ENCODE results near the gene MYH14. TPM values are rescaled to one million over a fixed set of nuclear protein-coding genes. Genes with fewer than 3 reads are reported as not detected.

Gene MYH14
- polyA plus RNA-seq, 1 of the 3 experiments (the other 2 are of a cell fraction), result 0.02 TPM

GRCh38 chr19:50356691-50357177 is 153.3 kb downstream of the MYH14 start:
- Histone ChIP-seq H3K27ac (ENCODE audit: low read depth in 2 of 2, low read length in 1 of 2) (no peak overlapping the region), H3K36me3 (replicated peaks in 1 of 2; ENCODE audit: control insufficient read depth in 1 of 2, insufficient read depth in 2 of 2, low read length in 1 of 2) (no peaks in the 10 kb centered on the region), H3K4me2 (no peak overlapping the region), H3K4me1 (ENCODE audit: control insufficient read depth in 1 of 2, insufficient read depth in 2 of 2, low read depth in 1 of 2, low read length in 1 of 2) (peaks cover 0 to 4% of the 10 kb centered on the region in 2 experiments; a peak in 1 of 4 replicates), H3K4me3 (ENCODE audit: low read depth in 2 of 2, low read length in 1 of 2) (peak overlapping the region in 1 of 2 experiments; percentile 52; a peak in 1 of 4 replicates), H3K27me3 (ENCODE audit: insufficient read depth) (no peaks in the 10 kb centered on the region), H4K20me1 (ENCODE audit: insufficient read depth) (no peaks in the 10 kb centered on the region), H2AFZ (ENCODE audit: low read depth) (no peak overlapping the region), H3K9ac (no peak overlapping the region), H3K79me2 (ENCODE audit: insufficient read depth) (no peaks in the 10 kb centered on the region), H3K9me2 (no peaks in the 10 kb centered on the region), H3F3A (replicated peaks; ENCODE audit: insufficient read depth) (no peaks in the 10 kb centered on the region), H3K9me3 (no peaks in the 10 kb centered on the region)
- DNase-seq, result no peak
- ChIA-PET CTCF (interaction anchor here (0.6 to 5.1 kb wide), 28 partner anchors 9 to 565 kb away, joined by 3 to 34 read pairs (median 4); partner anchors contain the start of genes NR1H2, POLD1 and SPIB), POLR2A (interaction anchor here (0.6 to 1.7 kb wide), 6 partner anchors 9 to 155 kb away, joined by 3 to 8 read pairs (median 3); partner anchors contain the start of gene JOSD2)
- 26% methylated on average over 13 of the region's 13 CpGs for WGBS (ENCODE audit: low lambda C conversion rate)
- TF ChIP-seq RXRA (IDR thresholded peaks at IDR 0.05; ENCODE audit: borderline replicate concordance, low read depth) (no peak), PBX3 (IDR thresholded peaks at IDR 0.05) (no peak), CHD2 (IDR thresholded peaks at IDR 0.05; ENCODE audit: low read length, partially characterized antibody) (no peak), MEF2A (IDR thresholded peaks at IDR 0.05; ENCODE audit: borderline replicate concordance, low read depth) (no peak), GABPA (IDR thresholded peaks at IDR 0.05; ENCODE audit: low read depth) (no peak), MXI1 (IDR thresholded peaks at IDR 0.05; ENCODE audit: low read depth, low read length) (no peak), TAF1 (IDR thresholded peaks at IDR 0.05; ENCODE audit: borderline replicate concordance, low read depth, low read length) (no peak), RCOR1 (IDR thresholded peaks at IDR 0.05; ENCODE audit: low read length) (no peak), FOSL2 (IDR thresholded peaks at IDR 0.05; ENCODE audit: borderline replicate concordance, low read depth) (no peak), RFX5 (IDR thresholded peaks at IDR 0.05; ENCODE audit: low read length) (no peak), NRF1 (IDR thresholded peaks at IDR 0.05; ENCODE audit: low read depth, low read length) (no peak), IRF3 (IDR thresholded peaks at IDR 0.05; ENCODE audit: low read depth, low read length) (no peak), SMC3 (IDR thresholded peaks at IDR 0.05; ENCODE audit: low read depth, low read length) (no peak), ZBTB33 (IDR thresholded peaks at IDR 0.05; ENCODE audit: borderline replicate concordance, low read depth) (no peak), FOXJ3 (CRISPR knock-in tag; IDR thresholded peaks at IDR 0.05) (no peak), JUND (IDR thresholded peaks at IDR 0.05) (no peak), USF2 (IDR thresholded peaks at IDR 0.05; ENCODE audit: borderline replicate concordance, low read depth, low read length) (no peak), YY1 (IDR thresholded peaks at IDR 0.05; ENCODE audit: low read depth) (no peak), FOXM1 (IDR thresholded peaks at IDR 0.05; ENCODE audit: low read depth) (no peak), MAX (IDR thresholded peaks at IDR 0.05; ENCODE audit: low read depth) (no peak)

All from SK-N-SH (cell line).